Sigmoid colon (tissue), 4 donors: Measurements from ENCODE around the gene MYO1H.
"Not testable (repeated sequence)": the region's sequence is repeated elsewhere in the genome, so short reads cannot be mapped to it uniquely, and the experiment has no call there.

Source experiments
- CTCF ChIP-seq, 4 experiments: fragments of 450-650 bp in 3 of 4; fragments of 200-600 bp in 1 of 4; IDR thresholded peaks; one replicate each; pipeline ENCODE4 v1.5.1; 2016 to 2019; ENCODE audit warnings: antibody characterized with exemption in 4 of 4, mild to moderate bottlenecking in 3 of 4, moderate library complexity in 2 of 4
- POLR2A ChIP-seq, 2 donors: fragments of 450-650 bp; IDR thresholded peaks; one replicate each; pipeline ENCODE4 v1.6.1; 2016; ENCODE audit warnings: antibody characterized with exemption in 2 of 2, mild to moderate bottlenecking in 2 of 2, moderate library complexity in 2 of 2
- POLR2AphosphoS5 ChIP-seq, 4 donors: sonication (generic); formaldehyde crosslinking; IDR thresholded peaks; one replicate each; pipeline ENCODE4 v1.6.1; 2017; ENCODE audit warnings: antibody characterized with exemption in 4 of 4

- not testable (repeated sequence) for TF ChIP-seq POLR2AphosphoS5, POLR2A, CTCF (IDR thresholded peaks at IDR 0.05)
Measured at GRCh38 chr12:109321294-109321693, 26.4 kb upstream of the MYO1H start.
